HL-60 (cell line): ENCODE results near the gene WFDC5.

Experiments used
- CTCF ChIP-seq: IDR thresholded peaks from one replicate; pipeline ENCODE4 v1.5.1; 2011; ENCODE audit warnings: low read length, control low read depth, inconsistent platforms; ENCODE audit not compliant: insufficient read depth
- GABPA ChIP-seq: IDR thresholded peaks from 2 replicates; pipeline ENCODE4 v1.6.1; 2012; ENCODE audit warnings: low read depth
- TF ChIP-seq, protein P1 (sequence below): IDR thresholded peaks from 2 replicates; pipeline ENCODE4 v1.6.1; 2012; ENCODE audit warnings: low read depth; ENCODE audit not compliant: insufficient replicate concordance

GRCh38 chr20:45109634-45110033 is 5.3 kb downstream of the WFDC5 start:
- no peak for TF ChIP-seq CTCF
- TF ChIP-seq, protein P1, sequence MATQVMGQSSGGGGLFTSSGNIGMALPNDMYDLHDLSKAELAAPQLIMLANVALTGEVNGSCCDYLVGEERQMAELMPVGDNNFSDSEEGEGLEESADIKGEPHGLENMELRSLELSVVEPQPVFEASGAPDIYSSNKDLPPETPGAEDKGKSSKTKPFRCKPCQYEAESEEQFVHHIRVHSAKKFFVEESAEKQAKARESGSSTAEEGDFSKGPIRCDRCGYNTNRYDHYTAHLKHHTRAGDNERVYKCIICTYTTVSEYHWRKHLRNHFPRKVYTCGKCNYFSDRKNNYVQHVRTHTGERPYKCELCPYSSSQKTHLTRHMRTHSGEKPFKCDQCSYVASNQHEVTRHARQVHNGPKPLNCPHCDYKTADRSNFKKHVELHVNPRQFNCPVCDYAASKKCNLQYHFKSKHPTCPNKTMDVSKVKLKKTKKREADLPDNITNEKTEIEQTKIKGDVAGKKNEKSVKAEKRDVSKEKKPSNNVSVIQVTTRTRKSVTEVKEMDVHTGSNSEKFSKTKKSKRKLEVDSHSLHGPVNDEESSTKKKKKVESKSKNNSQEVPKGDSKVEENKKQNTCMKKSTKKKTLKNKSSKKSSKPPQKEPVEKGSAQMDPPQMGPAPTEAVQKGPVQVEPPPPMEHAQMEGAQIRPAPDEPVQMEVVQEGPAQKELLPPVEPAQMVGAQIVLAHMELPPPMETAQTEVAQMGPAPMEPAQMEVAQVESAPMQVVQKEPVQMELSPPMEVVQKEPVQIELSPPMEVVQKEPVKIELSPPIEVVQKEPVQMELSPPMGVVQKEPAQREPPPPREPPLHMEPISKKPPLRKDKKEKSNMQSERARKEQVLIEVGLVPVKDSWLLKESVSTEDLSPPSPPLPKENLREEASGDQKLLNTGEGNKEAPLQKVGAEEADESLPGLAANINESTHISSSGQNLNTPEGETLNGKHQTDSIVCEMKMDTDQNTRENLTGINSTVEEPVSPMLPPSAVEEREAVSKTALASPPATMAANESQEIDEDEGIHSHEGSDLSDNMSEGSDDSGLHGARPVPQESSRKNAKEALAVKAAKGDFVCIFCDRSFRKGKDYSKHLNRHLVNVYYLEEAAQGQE: no peak
- no peak for TF ChIP-seq GABPA
